SKM-1 (cell line): ENCODE results near the gene CHMP5.

Source experiments
- DNase-seq: peaks from one replicate; lab custom pipeline; 2025; ENCODE audit not compliant: unreplicated experiment; lab: John Stamatoyannopoulos, UW

CHMP5 gene

GRCh38 chr9:33264473-33265177, at the start of gene CHMP5, which contains the start of gene BAG1:
Gene CHMP5 (plus strand): TSS chr9:33265049. CDS start chr9:33265079, 30 bp downstream.
Gene BAG1 (minus strand): TSS chr9:33264708.
- DNase-seq = peak; percentile 99

DNA sequence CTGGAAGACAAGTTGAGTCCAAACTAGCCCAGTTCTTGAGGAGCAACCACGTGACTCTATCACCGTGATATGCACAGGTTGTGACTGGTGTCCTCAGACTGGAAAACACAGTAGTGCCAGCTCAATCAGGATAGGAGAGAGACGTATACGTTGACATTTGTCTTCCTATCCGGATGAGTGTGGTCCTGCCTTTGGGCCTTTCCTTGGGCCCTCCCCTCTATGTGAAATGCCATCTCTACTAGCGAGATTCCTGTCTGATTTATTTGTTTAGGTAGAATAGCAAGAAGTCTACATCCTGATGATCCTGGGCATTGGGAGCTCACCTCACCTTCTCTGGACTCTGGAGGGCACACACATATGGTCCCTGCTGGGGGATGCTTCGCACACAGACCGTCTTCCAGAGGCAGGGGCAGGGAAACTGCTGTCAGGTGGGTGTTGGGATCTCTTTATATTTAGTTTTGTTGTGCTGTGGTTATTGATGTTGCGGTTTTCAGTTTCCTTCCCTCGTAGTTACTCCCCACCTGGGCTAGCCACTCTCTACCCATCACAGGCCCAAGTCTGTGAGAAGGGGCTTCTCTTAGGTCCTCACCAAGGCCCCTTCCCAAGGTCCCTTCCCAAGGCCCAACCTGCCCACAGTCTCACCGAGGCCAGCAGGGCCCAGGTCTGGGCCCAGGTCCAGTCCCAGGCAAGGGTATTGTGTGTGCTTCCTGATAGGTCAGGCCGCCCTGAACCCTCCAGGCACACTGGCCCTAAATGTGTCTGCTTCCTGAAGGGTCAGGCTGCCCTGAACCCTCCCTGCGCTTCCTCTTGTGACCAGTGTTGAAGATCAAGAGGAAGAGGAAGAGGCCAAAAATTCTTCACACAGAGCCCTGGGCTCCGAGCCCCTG, 43.9 kb upstream of the CHMP5 start:
- peak; percentile 57 for DNase-seq

- no peak for DNase-seq
These were observed 43.3 kb upstream of the CHMP5 start for GRCh38 chr9:33221568-33221884.

DNA sequence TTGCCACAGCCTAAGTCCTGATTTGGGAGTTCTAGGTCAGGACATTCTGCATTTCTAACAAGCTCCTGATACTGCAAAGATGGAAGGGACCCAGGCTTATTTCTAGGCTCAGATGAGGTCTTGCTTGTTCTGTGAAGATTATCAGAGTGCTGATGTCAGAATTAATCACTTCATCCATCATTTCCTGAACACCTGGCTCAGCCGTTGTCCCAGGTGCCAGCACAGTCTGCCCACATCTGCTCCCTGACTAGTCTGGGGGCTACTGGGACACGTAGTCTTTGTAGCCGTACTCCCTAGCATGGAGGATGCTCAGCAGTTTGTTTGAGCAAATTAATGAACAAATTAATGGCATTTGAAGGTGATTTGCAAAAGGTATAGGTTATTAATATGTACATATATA, 42.8 kb upstream of the CHMP5 start:
- DNase-seq = no peak

DNA sequence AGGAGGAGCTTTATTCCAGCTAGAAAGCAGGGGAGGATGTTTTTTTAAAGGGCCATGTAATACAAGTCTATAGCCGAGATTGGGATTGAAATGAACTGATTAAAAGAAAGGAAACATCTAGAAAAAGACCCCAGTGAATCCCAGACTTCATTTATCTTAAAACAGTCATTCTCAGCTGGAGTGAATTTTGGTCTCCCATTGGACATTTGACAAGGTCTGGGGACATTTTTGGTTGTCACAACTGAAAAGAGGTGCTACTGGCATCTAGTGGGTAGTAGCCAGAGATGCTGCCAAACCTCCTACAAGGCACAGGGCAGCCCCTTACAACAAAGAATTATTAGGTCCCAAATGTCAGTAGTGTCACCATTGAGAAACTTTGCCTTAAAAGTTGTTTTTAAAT, 41.2 kb upstream of the CHMP5 start:
- DNase-seq = no peak

- peak; percentile 44 for DNase-seq
These were observed 39.3 kb upstream of the CHMP5 start for GRCh38 chr9:33225319-33226147.

DNA sequence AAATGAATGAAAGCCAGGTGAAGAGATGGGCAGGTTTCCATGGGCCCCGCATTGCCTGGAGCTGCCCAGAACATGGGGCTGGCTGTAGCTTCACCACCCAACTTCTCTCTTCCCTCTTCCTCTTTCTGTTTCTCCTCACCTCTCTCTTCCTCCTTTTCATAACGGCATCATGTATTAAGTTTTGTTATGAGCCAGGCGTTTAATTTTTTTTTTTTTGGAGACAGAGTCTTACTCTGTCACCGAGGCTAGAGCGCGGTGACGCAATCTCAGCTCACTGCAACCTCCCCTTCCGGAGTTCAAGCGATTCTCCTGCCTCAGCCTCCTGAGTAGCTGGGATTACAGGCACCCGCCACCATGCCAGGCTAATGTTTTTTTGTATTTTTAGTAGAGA, 37.8 kb upstream of the CHMP5 start:
- DNase-seq = peak; percentile 83

DNA sequence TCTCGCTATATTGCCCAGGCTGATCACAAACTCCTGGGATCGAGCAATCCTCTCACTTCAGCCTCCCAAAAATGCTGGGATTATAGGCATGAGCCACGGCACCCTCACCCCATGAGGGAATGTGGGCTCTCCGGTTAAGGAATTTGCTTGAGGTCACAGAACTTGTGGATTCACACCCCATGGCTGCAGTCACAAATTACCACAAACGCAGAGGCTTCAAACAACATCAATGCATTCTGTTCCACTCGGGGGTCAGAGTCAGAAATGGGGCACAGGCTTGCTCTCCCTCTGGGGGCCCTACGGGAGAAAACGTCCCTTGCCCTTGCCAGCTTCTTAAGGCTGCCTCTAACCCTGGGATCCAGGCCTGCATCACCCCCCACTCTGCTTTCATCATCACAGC, 37.1 kb upstream of the CHMP5 start:
- DNase-seq = no peak

GRCh38 chr9:33228606-33229005, 36.2 kb upstream of the CHMP5 start:
- no peak for DNase-seq

DNA sequence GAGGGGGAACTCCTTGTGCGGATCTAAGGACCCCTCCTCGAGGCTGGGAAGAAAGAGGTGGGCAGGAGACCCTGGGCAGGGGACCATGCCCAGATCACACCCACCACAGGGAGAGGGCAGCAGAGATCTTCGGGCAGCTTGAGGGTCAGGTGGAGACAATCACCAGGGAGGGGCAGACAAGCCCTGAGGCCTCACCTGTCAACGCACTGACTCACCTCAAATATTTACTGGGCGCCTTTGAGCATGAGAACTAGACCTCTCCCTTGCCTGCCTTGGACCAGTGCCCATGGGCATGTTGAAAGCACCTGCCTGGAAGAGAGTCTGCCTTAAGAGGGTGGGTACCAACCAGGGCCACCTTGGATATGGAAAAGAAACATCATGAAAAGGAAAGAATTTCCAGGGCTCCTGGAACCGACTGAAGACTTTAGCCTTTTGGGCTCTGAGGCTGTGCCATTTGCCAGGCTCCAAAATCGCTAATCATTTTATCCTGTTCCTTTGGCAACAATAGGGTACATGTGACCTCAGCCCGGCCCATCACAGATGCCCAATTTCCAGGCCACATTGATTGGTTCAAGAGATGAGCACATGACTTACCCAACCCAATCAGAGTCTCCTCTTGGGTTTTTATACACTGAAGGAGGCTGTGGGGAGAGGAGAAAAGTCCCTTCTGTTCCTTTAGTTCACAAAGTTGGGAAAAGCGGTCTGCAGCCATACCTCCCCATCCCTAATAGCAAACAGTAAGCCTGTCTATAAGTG, 35.3 kb upstream of the CHMP5 start:
- no peak for DNase-seq

DNA sequence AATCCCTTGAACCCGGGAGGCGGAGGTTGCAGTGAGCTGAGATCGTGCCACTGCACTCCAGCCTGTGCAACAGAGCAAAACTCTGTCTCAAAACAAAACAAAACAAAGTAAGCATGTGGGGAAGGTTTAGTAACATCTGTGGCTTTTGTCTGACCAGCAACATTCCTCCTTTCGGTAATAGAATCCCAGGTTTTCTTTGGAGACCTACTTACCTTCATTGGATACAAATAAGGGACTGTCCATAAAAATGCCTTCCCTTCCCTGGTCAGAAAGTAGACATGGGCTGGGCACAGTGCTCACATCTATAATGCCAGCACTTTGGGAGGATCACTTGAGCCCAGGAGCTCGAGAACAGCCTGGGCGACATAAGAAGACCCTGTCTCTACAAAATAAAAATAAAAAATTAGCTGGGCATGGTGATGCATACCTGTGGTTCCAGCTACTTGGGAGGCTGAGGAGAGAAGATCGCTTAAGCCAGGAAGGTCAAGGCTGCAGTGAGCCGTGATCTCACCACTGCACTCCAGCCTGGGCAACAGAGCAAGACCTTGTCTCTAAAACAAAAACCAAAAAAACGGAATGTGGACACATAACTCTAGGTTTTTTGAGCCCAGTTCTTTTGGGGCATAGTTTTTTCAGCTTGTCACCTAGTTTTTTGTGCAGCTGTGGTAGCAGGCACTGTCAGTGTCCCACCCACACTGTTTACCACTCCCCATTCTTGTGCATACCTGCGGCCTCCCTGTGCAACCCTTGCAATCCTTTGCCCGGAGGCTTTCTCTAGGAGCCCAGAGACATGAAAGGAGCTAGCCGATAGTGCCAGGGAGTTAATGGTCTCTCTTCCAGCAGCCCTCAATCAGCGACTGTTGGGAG, 33.9 kb upstream of the CHMP5 start:
- no peak for DNase-seq

GRCh38 chr9:33231623-33231942, 33.3 kb upstream of the CHMP5 start:
- no peak for DNase-seq

DNA sequence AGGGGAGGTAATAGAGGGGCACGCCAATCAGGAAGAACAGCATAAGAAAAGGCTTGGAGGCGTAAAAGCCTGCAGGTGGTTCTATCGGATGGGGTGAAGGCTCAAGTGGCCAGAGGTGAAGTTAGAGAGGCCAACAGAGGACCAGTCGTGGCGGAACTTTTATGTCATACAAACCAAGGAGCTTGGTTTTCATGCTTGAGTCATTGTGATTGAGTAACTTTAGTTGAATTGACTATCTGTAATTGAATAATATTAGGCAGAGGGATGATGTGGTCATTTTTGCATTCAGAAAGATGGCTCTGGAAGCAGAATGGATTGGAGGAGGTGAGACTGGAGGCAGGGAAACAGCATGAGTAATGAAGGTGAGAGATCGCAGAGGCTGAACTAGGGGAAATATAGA, 32.0 kb upstream of the CHMP5 start:
- no peak for DNase-seq

GRCh38 chr9:33233626-33234342, 31.1 kb upstream of the CHMP5 start:
- no peak for DNase-seq

GRCh38 chr9:33234511-33235467, 30.1 kb upstream of the CHMP5 start:
- no peak for DNase-seq

DNA sequence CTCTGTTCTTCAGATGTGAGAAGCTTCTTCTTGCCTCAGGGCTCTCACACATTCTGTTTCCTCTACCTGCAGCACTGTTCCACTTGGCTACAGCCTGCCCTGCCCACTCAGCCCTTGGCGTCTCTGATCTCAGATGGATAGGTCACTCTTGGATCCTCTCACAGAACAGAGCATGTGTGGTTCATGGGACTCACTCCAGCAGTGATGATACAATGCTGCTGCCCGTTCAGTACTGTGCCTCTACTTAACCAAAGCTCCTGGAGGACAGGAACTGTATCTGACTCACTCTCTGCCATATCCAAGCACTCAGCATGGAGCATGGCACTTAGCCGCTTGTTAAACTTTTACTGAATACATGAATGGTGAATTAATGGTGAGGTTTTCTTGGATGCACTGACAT, 28.3 kb upstream of the CHMP5 start:
- DNase-seq = no peak

DNA sequence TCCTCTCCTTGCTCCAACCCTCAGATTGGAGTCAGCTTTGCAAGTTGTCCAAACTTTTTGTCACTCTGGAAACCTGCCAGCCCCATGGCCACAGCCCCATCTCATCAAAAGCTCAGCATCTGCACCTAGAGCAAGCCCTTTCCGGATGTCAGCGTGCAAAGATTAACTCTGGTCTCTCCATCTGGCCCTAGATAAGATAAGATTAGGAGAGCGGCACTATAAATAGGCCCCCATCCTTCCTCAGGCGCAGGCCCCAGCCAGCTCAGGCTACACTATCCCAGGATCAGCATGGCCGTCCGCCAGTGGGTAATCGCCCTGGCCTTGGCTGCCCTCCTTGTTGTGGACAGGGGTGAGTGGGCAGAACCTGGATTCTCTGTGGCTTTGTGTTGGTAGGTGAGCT, 24.9 kb upstream of the CHMP5 start, which contains the start of gene SPINK4:
SPINK4 (plus strand) TSS at position 247 of the 400 bp plus-strand sequence; CDS start at position 289, 42 bp downstream.
- no peak for DNase-seq

GRCh38 chr9:33241298-33241697, 23.6 kb upstream of the CHMP5 start:
- no peak for DNase-seq
